K562 (cell line): Measurements from ENCODE around the gene TRAPPC4.

Experiments
- CEBPG ChIP-seq, 3 experiments: fragments of 200-800 bp in 1 of 3; sonication (Bioruptor generic) in 1 of 3; sonication (generic) in 1 of 3; formaldehyde crosslinking in 1 of 3; IDR thresholded peaks in 2 of 3; conservative IDR thresholded peaks in 1 of 3; 2 replicates each; pipeline versions ENCODE4 v1.6.1 to v1.8.0; 2016 to 2022; ENCODE audit warnings: missing compliant biosample characterization in 2 of 3, missing genetic modification characterization in 2 of 3, mild to moderate bottlenecking in 1 of 3, missing genetic modification reagents in 1 of 3
- EZH2 ChIP-seq: IDR thresholded peaks from 2 replicates; pipeline ENCODE4 v1.6.1; 2012; ENCODE audit warnings: low read depth, mild to moderate bottlenecking, inconsistent platforms, low read length, borderline replicate concordance
- NBN ChIP-seq: fragments of 450-650 bp; IDR thresholded peaks from 2 replicates; pipeline ENCODE4 v1.6.1; 2016; ENCODE audit warnings: low read depth, mild to moderate bottlenecking
- NR2C1 ChIP-seq, 2 experiments: fragments of 450-650 bp; IDR thresholded peaks; 2 replicates each; pipeline ENCODE4 v1.6.1; 2017; ENCODE audit warnings: mild to moderate bottlenecking in 2 of 2, antibody characterized with exemption in 1 of 2, inconsistent platforms in 1 of 2, missing compliant biosample characterization in 1 of 2, missing genetic modification characterization in 1 of 2
- POLR2A ChIP-seq: fragments of 450-650 bp; conservative IDR thresholded peaks from 2 replicates; pipeline ENCODE4 v1.6.1; 2016
- STAT5B ChIP-seq: fragments of 250-450 bp; sonication (Bioruptor Pico); IDR thresholded peaks from 2 replicates; pipeline ENCODE4 v1.8.0; 2021; ENCODE audit warnings: mild to moderate bottlenecking, inconsistent platforms
- TAF1 ChIP-seq: IDR thresholded peaks from 2 replicates; pipeline ENCODE4 v1.6.1; 2011; ENCODE audit warnings: mild to moderate bottlenecking, low read length, moderate library complexity; ENCODE audit not compliant: insufficient read depth, control insufficient read depth, severe bottlenecking; ENCODE audit errors: extremely low read depth
- ZFX ChIP-seq: sonication (generic); formaldehyde crosslinking; IDR thresholded peaks from 2 replicates; pipeline ENCODE4 v1.8.0; 2022; ENCODE audit warnings: mild to moderate bottlenecking, missing genetic modification reagents, moderate library complexity
- ZNF121 ChIP-seq: sonication (generic); formaldehyde crosslinking; conservative IDR thresholded peaks from 2 replicates; pipeline ENCODE4 v1.8.0; 2022; ENCODE audit warnings: missing genetic modification reagents
- ZNF24 ChIP-seq: fragments of 450-650 bp; IDR thresholded peaks from 2 replicates; pipeline ENCODE4 v1.6.1; 2016

GRCh38 chr11:119012629-119013170 lies 5.9 kb upstream of the TRAPPC4 start:
- TF ChIP-seq POLR2A (no peak; the same call in 1 of the 2 replicates), ZNF121 (CRISPR knock-in tag) (no peak), ZNF24 (no peak), NBN (no peak), EZH2 (no peak), NR2C1 (IDR thresholded peaks at IDR 0.05) (no peak), NR2C1 (tag; IDR thresholded peaks at IDR 0.05) (no peak), STAT5B (CRISPR knock-in tag) (no peak), CEBPG (CRISPR knock-in tag; IDR thresholded peaks at IDR 0.05) (no peak), CEBPG (tag; conservative IDR thresholded peaks at IDR 0.05 in 1 of 2, IDR thresholded peaks at IDR 0.05 in 1 of 2) (no peak), TAF1 (no peak), ZFX (CRISPR knock-in tag) (no peak)
